GM12874 (cell line): ENCODE data around the gene SPATA1.

Source experiments
- CTCF ChIP-seq: IDR thresholded peaks from 2 replicates; pipeline ENCODE4 v1.5.1; 2011; ENCODE audit warnings: low read depth, mild to moderate bottlenecking, control low read depth, low read length, moderate library complexity; ENCODE audit not compliant: insufficient read depth

SPATA1 gene

GRCh38 chr1:84569216-84569615 lies 63.0 kb downstream of the SPATA1 start:
- no peak for TF ChIP-seq CTCF

- no peak for TF ChIP-seq CTCF
These were observed 64.4 kb downstream of the SPATA1 start for GRCh38 chr1:84570436-84571149.

- no peak for TF ChIP-seq CTCF
These were observed 65.0 kb downstream of the SPATA1 start for GRCh38 chr1:84571150-84571535.

GRCh38 chr1:84573481-84573966 lies 67.3 kb downstream of the SPATA1 start:
- no peak for TF ChIP-seq CTCF

GRCh38 chr1:84573967-84574842 lies 68.0 kb downstream of the SPATA1 start, which contains the start of gene CTBS:
Gene CTBS (minus strand): TSS chr1:84574440. CDS start chr1:84574415, 25 bp downstream.
- no peak for TF ChIP-seq CTCF

- no peak for TF ChIP-seq CTCF
These were observed 68.8 kb downstream of the SPATA1 start for GRCh38 chr1:84574936-84575335.

GRCh38 chr1:84581648-84582047 lies 75.5 kb downstream of the SPATA1 start:
- TF ChIP-seq CTCF: no peak
